ENCODE results near the gene MVB12A.

Gene MVB12A

DNA sequence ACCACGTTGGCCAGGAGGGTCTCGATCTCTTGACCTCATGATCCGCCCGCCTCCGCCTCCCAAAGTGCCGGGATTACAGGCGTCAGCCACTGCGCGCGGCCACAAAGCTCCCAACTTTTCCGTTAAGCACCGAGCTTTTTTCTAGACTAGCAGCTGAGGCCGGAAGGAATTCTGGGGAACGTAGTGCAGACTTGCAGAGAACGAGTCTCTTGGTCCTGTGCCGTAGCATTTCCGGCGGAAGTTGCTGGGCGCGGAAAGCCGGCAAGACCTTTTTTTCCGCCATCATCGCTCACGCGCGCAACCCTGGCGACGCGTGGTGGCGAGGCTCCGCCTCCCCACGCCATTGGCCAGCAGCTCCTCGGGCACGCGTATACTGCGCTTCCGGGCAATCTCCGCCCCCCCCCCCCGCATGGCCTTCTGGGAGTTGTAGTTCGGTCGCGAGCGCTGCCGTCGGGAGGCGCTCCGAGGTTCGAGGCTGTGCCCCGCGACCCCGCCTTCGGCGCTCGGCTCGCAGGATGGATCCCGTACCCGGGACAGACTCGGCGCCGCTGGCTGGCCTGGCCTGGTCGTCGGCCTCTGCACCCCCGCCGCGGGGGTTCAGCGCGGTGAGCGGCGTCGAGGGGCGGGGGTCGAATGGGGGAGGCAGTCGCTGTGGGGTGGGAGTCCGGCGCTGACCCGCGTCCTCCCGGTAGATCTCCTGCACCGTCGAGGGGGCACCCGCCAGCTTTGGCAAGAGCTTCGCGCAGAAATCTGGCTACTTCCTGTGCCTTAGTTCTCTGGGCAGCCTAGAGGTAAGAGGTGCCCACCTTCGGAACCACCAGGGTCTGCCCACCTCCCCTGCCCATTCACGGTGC lies at the start of gene MVB12A:
MVB12A (plus strand) TSS at position 427 of the 854 bp plus-strand sequence; CDS start at position 516, 89 bp downstream.
- peak; percentile 99 for DNase-seq (ENCODE audit: low spot score)

DNA sequence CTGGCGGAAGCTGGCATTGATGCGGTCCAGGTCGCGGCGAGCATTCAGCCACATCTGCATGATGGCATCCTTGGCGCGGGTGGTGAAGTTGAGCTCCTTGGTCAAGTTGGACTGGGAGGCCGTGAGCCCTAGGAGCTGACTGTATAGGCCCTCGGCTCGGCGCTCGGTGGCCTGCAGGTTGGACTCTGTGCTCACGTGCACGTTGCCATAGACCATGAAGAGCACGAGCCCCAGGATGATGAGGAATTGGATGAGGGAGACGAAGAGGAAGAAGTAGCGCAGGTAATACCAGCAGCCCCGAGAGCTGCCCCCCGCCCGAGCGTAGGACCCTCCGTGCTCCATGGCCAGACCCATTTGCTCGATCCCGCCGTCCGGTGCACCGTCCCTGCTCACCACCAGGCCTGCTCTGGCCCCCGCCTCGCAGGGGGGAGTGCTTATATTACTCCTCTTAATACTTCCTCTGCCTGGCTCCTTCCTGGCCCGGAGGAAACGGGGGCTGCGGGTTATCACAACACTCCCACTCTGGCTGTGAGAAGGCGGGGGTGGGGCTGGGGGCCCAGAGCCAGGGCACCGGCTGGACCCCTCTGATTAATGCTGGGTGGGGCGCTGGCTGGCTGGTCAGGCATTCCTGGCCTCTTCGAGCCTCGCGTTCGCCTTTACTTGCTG lies 42.8 kb upstream of the MVB12A start, which contains the start of gene PLVAP:
PLVAP (minus strand) TSS at position 408 of the 666 bp plus-strand sequence; CDS start at position 354, 54 bp downstream.
- peak; percentile 80 for DNase-seq (ENCODE audit: low spot score)

DNA sequence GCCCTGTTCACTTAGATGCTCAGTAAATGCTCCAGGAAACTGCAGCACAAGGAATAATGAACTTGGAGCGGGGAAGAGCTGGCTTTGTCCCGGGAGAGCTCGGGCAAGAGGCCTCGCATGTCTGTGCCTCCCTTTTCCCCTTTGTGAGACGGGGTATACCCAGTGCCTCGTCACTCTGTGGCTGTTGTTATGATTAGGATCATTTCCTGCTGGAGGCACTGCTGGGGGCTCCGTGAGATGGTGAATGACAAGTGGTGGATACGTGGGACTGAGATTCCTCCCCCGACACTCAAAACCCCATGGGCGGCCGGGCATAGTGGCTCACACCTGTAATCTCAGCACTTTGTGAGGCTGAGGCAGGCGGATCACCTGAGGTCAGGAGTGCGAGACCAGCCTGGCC lies 41.6 kb upstream of the MVB12A start:
- no peak for DNase-seq (ENCODE audit: low spot score)

DNA sequence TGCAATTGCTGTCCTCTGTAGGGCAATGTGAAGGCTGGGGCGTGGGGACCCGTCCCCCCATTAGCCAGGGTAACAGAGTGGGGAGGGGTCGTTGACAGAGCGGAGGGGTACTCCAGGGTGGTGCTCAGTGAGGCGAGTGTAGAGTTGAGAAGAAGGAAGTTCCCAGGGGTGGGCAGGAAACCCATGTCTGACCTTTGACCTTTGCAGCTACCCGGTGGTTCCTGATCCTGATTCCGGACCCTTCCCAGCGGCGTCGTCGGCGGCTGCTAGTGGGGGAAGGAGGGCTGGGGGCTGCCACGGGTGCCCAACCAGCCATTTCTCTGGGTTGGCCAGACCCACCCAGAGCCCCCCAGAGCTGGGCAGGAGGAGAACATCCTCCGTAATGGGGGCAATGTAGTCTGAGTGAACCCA lies 40.6 kb upstream of the MVB12A start:
- no peak for DNase-seq (ENCODE audit: low spot score)

DNA sequence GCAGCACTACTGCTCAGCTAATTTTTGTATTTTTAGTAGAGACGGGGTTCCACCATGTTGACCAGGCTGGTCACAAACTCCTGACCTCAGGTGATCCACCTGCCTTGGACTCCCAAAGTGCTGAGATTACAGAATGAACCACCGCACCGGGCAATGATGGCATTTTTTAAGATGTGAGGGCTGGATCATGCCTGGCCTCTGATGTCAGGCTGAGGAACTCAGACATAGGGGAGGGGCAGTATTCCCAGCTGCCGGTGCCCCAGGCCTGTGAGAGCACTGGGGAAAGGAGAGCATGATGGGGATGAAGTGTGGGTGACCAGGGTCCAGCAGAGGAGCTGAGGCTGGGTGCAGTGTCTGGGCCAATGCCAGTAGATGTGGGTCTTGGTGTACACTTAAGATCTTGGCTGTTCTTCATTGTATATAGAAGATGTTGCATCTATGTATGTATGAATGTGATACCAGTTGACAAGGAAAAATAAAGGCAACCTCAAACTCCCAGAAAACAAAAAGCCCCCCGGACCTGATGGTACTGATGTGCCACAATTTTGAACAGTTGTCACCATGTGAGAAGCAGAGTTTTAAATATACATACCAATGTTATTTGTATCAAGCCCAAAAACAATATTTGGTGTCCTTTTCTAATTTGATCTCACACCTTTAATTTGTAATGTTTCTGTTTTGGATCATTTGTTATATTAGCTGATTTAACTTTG lies 39.3 kb upstream of the MVB12A start:
- DNase-seq (ENCODE audit: low spot score): no peak

DNA sequence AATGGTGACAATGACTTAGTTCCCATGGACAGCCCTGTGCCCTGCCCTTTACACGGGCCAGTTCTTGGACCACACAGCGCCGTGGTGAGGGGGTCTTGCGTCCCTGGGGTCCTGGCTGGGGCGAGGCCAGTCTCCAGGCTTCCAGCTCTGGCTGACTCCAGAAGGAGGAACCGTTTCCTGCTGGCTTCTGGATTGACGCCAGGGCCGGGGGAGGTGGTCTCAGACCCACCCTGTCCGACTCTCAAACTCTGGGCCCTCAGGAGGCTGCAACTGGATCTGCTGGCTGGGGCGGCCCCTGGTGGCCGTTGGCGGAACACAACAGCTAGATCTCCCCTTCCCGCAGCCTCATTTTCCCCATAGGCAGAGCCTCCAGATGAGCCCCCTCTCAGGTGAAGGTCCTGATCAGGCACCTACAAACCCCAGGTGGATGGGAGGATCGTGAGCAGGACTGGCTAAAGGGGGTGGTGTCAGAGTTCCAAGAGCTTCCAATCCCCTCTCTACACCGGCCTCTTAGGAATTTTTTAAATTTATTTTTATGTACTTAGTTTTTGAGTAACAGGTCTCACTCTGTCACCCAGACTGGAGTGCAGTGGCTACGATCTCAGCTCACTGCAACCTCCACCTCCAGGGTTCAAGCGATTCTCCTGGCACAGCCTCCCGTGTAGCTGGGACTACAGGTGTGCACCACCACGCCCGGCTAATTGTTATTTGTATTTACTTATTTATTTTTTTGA lies 33.8 kb upstream of the MVB12A start:
- peak; percentile 93 for DNase-seq (ENCODE audit: low spot score)

DNA sequence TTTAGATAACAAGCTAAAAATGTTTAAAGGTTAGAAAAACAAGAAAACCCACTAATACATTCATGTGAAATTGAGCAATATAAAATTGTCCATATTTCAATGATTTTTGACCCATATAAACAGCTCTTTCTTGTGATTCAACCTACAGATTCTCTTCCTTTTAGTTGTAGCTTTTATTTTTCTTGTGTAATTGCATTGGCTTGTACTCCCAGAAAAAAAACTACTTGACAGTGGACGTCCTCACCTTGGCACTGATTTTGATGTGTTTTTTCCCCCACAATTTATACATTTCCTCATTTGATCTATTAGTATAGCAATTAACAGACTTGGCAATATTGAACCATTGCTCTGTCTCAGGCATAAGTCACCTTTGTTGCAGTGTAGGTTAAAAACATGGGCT lies 30.6 kb upstream of the MVB12A start:
- DNase-seq (ENCODE audit: low spot score): no peak

DNA sequence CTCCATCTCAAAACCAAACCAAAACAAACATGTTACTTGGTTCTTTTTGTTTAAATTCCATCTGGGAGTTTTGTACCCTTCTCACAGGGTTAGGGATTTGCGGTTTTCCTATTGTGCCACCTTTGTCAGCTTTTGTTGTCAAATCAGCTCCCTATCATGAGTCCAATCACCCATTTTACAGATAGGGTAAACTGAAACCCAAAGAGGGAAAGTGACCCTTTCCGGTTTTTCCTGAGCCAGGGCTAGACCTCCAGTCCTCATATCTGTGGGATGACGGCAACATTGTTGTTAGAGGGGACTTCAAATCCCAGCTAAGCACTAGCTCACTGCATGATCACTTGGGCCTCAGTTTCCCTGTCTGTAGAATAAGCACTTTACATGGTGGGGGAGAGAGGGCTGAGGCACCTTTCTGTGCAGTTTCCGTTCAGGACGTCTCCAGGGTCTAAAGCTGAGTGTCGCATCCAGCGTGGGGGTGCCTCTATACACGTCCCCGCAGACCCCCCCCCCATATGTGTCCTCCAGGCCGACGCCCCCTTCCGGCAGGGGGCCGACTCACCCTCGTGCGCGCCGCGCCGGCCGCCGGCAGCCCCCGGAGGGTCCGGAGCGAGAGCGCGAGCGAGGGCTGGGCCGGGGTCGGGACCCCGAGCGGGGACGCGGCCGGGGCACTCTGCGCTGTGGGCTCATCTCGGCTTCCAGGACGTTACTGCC lies 29.7 kb upstream of the MVB12A start:
- DNase-seq (ENCODE audit: low spot score): no peak

DNA sequence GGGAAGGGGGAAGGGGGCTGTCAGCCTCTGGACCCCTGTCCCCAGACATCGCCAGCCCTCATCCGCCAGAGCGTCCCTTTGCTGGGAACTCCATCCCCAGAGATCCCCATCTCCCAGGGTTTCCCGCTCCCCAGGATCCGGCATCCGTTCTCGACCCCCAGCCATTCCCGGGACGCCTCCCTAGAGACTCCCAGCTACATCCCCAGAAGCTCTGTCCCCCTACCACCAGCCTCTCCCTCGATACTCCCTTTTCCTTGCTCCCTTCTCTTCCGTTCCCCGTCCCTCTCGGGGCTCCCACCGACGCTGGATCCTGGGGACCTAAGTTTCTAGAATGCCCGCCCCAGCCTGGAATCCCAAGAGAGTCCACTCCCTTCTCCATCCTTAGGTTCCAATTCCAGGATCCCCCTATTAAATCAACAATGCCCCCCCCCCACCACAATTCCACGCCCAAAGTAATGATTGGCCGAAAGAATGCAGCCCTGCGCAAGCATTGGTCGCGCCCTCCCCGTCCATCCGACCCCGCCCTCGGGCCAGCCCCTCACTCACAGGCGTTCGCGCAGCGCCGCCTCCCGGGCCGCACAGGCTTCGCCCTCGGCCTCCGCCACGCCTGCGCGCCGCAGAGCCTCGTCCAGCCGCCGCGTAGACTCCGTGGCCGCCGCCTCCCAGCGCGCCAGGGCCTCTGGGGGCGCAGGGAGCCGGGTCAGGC lies 29.0 kb upstream of the MVB12A start:
- peak; percentile 93 for DNase-seq (ENCODE audit: low spot score)

DNA sequence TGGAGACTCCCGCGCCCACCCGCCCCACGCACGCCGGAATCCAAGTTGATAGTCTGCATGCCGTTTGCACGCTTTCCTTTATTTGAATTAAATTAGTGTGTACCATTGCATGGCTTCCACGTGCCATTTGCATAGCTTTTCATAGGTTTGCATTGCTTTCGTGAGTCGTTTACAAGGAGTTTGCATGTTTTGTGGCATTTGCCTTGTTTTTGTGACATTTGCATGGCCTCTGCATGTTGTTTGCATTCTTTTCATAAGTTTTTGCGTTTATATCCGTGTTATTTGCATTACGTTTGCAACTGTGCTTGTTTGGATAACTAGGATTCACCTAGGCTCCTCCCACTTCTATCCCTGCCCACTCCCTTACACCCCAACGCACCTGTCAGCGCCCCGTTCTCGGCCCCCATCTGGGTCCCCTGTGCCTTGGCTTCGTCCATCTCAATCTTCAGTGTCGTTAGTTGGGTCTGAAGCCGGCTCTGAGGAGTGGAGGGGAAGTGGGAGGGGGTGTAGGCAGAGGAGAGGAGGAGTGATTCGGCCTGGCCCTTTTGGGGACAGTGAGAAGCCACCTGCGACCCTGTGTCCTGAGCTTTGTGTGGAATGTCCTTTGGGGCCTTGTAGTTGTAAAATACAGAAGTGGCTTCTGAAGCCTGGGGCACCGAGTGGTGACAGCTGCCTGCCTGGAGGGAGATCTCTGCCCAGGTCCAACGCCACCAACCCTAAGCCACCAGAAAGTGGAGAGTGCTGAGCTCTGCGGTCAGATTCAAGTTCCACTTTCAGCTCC lies 28.3 kb upstream of the MVB12A start:
- DNase-seq (ENCODE audit: low spot score): no peak

DNA sequence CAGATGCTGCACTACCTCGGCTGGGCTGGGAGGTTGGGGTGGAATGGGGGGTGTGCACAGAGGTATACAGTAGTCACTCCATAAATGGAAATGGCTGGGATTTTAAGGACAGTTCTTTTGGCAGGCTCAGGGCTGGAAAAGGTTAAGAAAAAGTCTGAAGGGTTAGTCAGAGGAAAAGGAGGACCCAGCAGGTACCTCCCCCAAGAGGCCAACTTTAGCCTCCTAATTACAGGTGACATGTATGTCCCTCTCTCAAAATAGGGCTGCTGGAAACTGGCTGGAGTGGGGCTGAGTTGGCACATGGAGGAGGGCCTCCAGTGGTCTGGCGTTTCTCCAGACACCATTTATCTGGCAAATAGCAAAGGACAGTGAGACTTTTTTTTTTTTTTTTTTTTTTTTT lies 26.8 kb upstream of the MVB12A start:
- DNase-seq (ENCODE audit: low spot score): no peak

DNA sequence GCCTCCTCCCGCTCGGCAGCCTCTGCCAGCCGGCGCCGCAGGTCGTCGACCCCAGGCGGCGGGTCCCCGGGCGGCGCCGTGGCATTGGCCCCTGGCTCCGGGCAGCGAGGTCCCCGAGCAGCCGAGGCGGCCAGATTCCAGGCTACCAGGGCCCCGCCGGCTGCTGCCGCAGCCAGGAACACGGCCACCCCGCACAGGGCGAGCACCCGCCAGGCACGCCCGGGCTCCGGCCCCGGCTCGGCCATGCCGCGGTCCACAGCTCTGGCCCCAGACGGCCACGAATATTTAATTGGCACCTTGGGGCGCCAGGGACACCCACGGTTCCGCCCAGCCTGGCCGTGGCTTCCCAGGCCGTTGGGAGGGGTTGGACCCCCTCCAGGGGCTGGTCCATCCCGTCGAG lies 25.9 kb upstream of the MVB12A start, which contains the start of gene CCDC194:
CCDC194 (minus strand) TSS at position 283 of the 400 bp plus-strand sequence; CDS start at position 245, 38 bp downstream.
- no peak for DNase-seq (ENCODE audit: low spot score)

DNA sequence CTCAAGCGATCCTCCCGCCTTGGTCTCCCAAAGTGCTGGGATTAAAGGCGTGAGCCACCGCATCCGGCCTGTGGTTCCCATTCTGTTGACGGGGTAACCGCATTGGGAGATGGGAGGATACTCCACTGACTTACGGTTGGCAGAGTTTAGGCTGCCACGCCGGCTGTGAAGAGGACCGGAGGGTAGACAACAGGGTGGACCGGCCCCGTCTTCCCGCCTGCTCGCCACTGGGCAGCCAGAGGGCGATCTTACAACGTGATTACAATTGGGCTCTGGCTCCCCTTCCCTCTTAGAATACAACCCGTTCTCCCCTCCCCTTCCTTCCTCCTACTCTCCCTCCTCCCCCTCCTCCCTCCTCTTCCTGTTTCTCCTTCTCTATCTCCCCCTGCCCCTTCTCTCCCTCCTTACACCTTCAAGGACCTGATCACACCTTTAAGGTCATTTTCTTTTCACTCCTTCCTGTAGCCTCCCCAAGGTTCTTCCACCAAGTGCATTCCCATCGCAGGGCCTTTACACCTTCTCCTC lies 24.9 kb upstream of the MVB12A start:
- no peak for DNase-seq (ENCODE audit: low spot score)

DNA sequence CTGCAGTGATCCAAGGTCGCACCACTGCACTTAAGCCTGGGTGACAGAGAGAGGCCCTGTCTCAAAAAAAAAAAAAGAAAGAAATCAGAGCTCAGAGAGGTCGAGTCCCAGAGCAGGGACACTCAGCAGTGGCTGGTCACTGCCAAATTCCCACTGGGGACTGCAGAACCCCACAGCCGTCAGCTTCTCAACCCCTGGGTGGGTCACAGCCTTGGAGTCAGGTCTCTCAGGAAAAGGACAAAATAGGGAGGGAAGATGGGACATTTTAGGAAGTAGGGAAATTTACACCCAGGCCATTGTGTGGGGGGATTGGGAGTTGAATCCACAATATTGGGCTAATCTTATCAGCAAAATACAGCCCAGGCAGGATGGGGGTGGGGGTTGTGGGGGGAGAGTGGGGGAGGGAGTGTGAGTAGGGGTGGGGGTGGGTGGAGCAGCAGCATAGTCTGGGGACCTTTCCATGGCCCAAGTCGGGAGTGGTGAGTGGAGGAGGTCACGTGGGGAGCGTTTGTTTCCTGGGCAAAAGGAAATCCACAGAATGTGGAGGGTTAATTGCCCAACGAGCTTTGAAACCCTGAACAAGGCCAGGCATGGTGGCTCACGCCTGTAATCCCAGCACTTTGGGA lies 20.8 kb upstream of the MVB12A start:
- no peak for DNase-seq (ENCODE audit: low spot score)

DNA sequence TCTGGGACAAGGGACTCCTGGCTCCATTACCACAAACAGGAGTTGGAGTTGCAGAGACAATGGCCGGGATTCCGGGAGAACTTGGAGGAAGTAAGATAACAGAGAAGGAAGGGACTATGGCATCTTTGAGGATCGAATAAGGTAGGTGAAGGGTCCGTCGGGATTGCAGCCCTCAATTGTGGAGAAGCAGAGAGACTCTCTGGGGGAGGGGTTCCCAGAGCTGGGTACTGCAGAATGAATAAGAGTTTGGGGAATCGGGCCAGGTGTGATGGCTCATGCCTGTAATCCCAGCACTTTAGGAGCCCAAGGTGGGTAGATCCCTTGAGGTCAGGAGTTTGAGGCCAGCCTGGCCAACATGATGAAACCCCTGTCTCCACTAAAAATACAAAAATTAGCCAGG lies 18.2 kb upstream of the MVB12A start:
- no peak for DNase-seq (ENCODE audit: low spot score)

DNA sequence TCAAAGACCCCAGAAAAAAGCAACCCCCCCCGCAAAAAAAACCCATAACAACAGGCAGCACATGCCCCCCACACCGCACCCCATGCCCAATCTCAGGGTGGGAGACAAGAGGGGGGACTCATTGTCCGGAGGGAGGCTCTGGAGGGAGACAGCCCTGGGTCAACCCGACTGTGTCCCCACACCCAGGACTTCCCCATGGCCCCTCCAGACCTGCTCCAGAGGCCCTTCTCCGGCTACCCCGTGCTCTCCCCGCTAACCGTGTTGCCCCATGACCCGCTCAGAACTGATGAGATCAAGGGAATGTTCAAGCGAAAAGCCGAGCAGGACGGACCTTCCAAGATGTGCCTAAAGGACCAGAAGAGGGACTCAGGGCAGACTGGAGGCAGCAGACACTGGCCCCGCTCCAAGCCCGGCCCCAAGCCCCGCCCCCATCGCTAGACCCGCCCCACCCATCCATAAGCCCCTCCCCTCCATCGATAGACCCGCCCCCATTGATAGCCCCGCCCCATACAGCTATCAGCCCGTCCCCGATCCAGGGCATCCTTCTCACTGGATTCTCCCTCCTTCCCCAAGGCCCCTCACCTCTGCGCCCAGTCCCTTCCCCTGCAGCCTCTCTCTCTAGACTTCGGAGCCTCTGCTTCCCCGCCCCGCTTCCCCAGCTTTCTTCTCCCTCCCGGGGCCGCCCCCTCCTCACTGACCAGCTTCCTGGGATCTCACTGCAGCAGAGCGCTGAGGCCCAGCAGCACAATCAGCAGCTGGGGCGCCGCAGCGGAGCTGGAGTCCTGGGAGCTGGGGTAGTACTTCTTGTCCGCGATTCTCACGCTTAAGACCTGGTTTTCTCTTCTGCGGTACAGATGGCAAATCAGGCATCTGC lies 16.6 kb upstream of the MVB12A start:
- no peak for DNase-seq (ENCODE audit: low spot score)

DNA sequence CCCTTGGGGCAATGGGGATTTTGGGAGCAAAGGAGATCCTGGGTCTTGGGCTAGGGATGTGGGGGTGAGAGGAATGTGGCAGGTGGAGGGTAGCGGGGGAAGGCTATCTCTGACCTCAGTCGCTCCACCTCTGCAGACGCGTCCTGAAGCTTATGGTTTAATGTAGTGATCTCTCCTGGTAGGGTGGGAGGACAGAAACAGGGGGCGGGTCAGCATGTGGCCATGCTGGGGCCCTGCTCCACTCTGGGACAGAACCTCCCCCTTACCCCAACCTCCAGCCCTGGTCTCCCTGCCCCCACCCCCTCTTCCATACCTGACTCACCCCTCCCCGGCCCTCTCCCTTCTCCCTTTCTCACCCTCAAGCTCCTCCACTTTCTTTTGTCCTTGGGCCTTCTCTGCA lies 15.8 kb upstream of the MVB12A start:
- DNase-seq (ENCODE audit: low spot score): no peak

DNA sequence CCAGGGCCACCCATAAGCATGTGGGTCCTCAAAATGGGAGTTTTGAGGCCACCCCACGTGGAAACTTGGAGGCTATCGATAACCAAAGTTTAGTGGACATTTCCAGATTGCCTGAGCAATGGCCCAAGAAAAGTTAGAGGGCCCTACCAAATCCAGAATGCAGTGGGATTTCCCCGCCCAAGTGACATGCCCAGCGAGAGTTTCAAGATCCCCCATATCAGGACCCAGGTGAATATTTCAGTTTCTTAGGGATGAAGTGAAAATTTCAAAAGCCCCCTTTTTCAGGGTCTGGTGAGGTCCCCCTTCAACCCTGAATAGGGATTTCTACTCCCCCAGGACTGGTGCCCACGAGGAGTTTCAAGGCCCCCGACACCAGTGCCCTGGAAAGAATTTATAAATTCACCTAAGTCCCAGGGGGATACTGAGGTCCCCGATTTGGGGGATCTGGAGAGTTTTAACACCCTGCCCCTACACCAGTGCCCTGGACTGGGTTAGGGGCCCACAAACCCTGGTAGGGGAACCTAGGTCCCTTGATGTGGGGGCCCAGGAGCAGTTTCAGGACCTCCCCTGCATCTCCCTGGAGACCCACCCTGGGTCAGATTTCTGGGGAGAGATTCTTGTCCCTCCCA lies 15.1 kb upstream of the MVB12A start:
- DNase-seq (ENCODE audit: low spot score): no peak
